GM12865 (cell line): ENCODE results near the gene TANGO2.

Experiments
- DNase-seq: peaks from one replicate; pipeline ENCODE4 v3.0.0; 2010; ENCODE audit warnings: low read depth
- H3K4me3 ChIP-seq: 2 replicates; pipeline ENCODE4 v1.5.1; 2011; ENCODE audit warnings: mild to moderate bottlenecking, low read depth, low read length, control low read depth
- CTCF ChIP-seq: IDR thresholded peaks from 2 replicates; pipeline ENCODE4 v1.5.1; 2011; ENCODE audit warnings: low read length, control low read depth, low read depth, inconsistent platforms; ENCODE audit not compliant: insufficient read depth; ENCODE audit errors: missing control alignments

Gene TANGO2

GRCh38 chr22:19980766-19981165 is 40.1 kb upstream of the TANGO2 start:
- TF ChIP-seq CTCF, result no peak
- no peak for DNase-seq
- H3K4me3 ChIP-seq, result no peak overlapping the region

- DNase-seq, result no peak
- no peak for TF ChIP-seq CTCF
- no peak overlapping the region for H3K4me3 ChIP-seq
Observed at GRCh38 chr22:19981171-19981960, 39.5 kb upstream of the TANGO2 start.

DNA sequence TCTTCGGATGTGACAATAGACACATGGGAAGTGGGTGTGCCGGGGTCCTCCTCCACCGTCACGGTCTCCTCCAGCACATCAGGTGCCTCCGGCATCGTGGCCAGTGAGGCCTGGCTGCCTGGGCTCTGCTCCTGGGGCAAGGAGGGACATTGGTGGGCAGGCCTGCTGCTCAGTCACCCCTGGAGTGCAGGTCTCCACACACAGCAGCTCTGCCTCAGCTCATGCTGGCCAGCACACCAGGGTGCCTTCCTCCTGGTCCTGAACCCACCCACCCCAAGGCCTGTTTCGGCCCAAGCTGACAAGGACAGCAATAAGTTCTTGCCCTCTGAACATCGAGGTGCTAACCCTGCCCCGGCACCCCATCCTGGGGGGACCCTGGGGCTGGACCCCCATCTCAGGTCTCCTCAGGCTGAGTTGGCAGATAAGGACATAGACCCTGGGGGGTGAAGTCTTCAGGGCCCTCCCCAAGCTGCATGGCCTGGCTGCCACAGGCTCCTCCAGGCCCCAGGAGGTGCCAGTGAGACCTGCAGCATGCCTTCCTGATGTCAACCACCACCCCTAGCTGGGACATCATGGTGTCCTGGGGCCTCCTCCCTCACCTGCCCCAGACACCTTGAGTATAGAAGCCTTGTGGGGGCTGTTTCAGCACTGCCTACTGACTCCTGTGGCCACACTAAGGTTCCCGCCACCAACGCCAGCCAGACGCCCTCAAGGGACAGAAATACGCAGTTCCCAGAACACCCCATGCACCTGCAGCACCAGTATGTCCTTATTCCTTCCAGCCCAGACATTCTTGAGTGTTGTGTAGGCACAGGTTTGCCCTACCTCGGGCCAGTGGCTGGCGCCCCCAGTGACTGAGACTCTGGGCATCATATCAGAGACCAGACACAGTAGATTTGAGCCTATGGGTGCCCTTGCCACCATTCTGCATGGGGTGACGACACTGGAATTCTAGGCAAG is 38.7 kb upstream of the TANGO2 start:
- DNase-seq, result no peak
- TF ChIP-seq CTCF, result no peak
- H3K4me3 ChIP-seq, result no peak overlapping the region

DNA sequence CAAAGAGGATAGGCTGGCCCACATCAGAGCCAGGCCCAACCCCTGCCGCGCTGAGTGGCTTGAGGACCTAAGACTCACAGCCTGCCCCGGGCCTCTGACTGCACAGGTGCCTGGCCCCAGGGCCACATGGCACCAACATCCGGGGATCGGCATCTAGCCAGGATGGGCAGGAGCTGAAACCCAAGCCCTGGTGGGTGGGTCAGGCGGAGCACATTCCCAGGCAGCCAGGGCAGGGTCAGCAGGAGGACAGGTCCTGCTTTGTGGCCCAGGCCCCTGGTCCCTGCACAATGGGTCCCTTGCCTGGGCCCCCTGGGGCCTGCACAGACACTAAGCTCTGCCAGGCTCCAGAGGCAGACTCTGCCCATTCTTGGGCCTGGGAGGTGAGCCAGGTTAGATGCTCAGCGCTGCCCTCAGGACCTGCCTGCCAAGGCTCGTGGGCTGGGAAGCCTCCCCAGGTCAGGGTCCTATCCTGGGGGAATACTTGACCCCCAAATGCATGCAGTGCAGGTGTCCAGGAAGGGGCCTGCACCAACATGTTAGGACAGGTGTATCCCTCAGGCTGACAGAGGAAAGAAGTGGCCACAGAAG is 37.8 kb upstream of the TANGO2 start:
- DNase-seq, result no peak
- no peak for TF ChIP-seq CTCF
- H3K4me3 ChIP-seq, result no peak overlapping the region

DNA sequence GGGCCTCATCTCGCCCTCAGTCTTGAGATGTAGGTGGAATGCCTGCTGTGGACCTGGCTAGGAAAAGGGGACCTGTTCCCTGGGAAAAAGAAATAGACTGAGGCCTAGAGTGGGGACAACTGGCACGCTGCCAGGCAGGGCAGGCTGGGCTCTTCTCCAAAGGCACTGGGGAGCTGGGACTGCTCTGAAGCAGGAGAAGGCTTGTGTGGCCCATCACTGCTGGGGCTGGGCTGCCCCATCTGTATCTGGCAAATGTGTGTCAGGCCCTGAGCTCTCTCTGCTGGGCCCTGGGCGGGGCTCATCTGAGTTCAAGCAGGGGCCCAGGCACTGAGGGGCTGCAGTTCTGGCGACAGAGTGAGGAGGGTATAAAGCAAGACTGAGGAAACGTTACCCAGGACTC is 37.2 kb upstream of the TANGO2 start:
- no peak for DNase-seq
- no peak for TF ChIP-seq CTCF
- no peak overlapping the region for H3K4me3 ChIP-seq

GRCh38 chr22:19984201-19984753 is 36.6 kb upstream of the TANGO2 start:
- no peak overlapping the region for H3K4me3 ChIP-seq
- TF ChIP-seq CTCF, result no peak
- peak; percentile 45 for DNase-seq
